Gastroesophageal sphincter (tissue), 4 donors: Measurements from ENCODE around the gene INAFM1. TPM values are rescaled to one million over a fixed set of nuclear protein-coding genes. Genes with fewer than 3 reads are reported as not detected.

Experiments
- ATAC-seq: fragments of 150-250 bp; one replicate; pipeline ENCODE4 v1.9.1; 2016; ENCODE audit warnings: mild to moderate bottlenecking, moderate library complexity
- H3K27ac ChIP-seq, 4 donors: fragments of 200-600 bp; sonication (generic) in 3 of 4; 1 replicate in 3 of 4; 2 replicates in 1 of 4; pipeline ENCODE4 v1.5.1; 2016 to 2019
- H3K27me3 ChIP-seq: fragments of 200-600 bp; sonication (generic); one replicate; pipeline ENCODE4 v1.5.1; 2019
- H3K36me3 ChIP-seq, 2 donors: fragments of 200-600 bp; sonication (generic); one replicate each; pipeline ENCODE4 v1.5.1; 2019; ENCODE audit warnings: control low read depth in 1 of 2
- H3K4me1 ChIP-seq, 3 donors: fragments of 200-600 bp; sonication (generic); 1 replicate in 2 of 3; 2 replicates in 1 of 3; pipeline ENCODE4 v1.5.1; 2016 to 2019; ENCODE audit warnings: control low read depth in 2 of 3
- H3K4me3 ChIP-seq, 2 donors: fragments of 200-600 bp; sonication (generic); one replicate each; pipeline ENCODE4 v1.5.1; 2019; ENCODE audit warnings: mild to moderate bottlenecking in 1 of 2, moderate library complexity in 1 of 2
- H3K9me3 ChIP-seq, 3 donors: fragments of 200-600 bp; sonication (generic); one replicate each; pipeline ENCODE4 v1.5.1; 2017 to 2019; ENCODE audit warnings: control low read depth in 2 of 3
- CTCF ChIP-seq, 4 experiments: fragments of 200-600 bp in 2 of 4; fragments of 450-650 bp in 2 of 4; sonication (generic) in 1 of 4; IDR thresholded peaks; one replicate each; pipeline ENCODE4 v1.5.1; 2017 to 2019; ENCODE audit warnings: antibody characterized with exemption in 4 of 4, mild to moderate bottlenecking in 2 of 4, moderate library complexity in 2 of 4
- EP300 ChIP-seq: sonication (generic); formaldehyde crosslinking; IDR thresholded peaks from one replicate; pipeline ENCODE4 v1.6.1; 2017; ENCODE audit warnings: antibody characterized with exemption, mild to moderate bottlenecking
- POLR2A ChIP-seq, 2 donors: fragments of 450-650 bp; IDR thresholded peaks; one replicate each; pipeline ENCODE4 v1.6.1; 2017; ENCODE audit warnings: antibody characterized with exemption in 2 of 2, mild to moderate bottlenecking in 2 of 2, moderate library complexity in 1 of 2
- POLR2AphosphoS5 ChIP-seq: sonication (generic); formaldehyde crosslinking; IDR thresholded peaks from one replicate; pipeline ENCODE4 v1.6.1; 2017; ENCODE audit warnings: antibody characterized with exemption
- WGBS, 2 donors: methylation state at CpG; one replicate each; pipeline ENCODE4 v1.1.5; 2018; ENCODE audit warnings: low coverage in 1 of 2; 5-methylcytosine and 5-hydroxymethylcytosine counted together
- total RNA-seq, 4 donors: library from RNA; depleted of rRNA; stranded (reverse); fragments of >200 nt; gene quantifications; one replicate each; pipeline ENCODE4 v1.1.0, GENCODE V29; 2016

The INAFM1 gene
- total RNA-seq, 4 donors from 2014 or later = 5.0 to 14.7 (median 11.7) TPM

GRCh38 chr19:47228168-47228936 is 46.3 kb upstream of the INAFM1 start:
- Histone ChIP-seq H3K36me3 (peaks cover 0 to 8% of the 10 kb centered on the region in 2 donors), H3K27ac (peak overlapping the region; percentile 100), H3K9me3 (no peaks in the 10 kb centered on the region), H3K4me1 (peaks cover 0 to 75% (median 6%) of the 10 kb centered on the region in 3 donors), H3K27me3 (no peaks in the 10 kb centered on the region), H3K4me3 (peak overlapping the region; percentile 79 to 99)
- ATAC-seq = peak; percentile 4
- TF ChIP-seq EP300 = no peak
- peak in 1 of 2 donors; percentile 11 for TF ChIP-seq POLR2A (IDR thresholded peaks at IDR 0.05)
- no peak for TF ChIP-seq POLR2AphosphoS5
- no peak for TF ChIP-seq CTCF (IDR thresholded peaks at IDR 0.05)
- WGBS, 2 donors = 37 to 45% methylated on average over 2 to 5 of the region's 50 CpGs

DNA sequence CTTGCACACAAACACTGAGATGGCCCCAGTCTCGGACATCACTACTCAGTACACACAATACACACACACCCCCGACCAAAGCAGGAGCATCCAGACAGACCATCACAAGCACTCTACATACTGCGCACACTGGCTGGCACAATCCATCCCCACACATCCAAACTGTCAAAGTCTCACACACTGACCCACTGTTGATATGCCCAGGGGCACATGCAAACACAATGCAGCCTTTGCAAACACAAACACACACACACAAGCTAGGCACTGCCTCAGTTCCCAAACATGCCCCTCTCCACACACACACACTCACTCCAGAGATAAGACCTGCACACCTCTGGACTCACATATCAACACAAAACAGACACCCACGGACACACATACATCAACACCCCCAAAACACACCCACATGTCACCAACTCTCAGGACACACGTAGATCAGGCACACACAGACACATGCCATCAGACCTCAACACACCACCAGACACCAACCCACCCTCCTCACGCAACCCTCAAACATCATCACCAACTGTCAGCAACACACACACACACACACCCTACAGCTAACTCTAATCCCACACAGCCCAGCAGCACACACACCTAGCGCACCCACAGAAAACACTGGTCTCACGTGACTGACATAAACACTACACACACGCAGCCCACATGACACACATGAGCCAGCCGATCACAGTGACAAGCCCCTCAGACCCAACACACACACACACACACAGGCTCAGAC is 45.6 kb upstream of the INAFM1 start:
- Histone ChIP-seq H3K27ac (peak overlapping the region; percentile 100), H3K4me1 (peaks cover 0 to 75% (median 6%) of the 10 kb centered on the region in 3 donors)
- ATAC-seq = no peak

DNA sequence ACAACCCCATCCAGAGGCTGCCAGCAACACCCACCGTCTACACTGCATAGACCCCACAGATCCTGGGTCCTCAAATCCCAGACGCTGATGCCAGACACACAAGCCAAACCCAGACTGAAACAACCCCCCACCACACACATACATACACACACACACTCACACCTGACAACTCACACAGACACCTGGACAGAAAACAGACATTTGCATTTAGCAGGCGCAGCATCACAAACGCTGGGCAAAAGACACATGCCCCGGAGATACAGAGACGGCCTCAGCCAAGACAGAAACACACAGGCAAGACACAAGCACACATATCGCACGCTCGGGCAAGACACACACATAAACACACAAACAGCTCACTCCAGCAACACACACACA is 45.0 kb upstream of the INAFM1 start:
- H3K4me3 ChIP-seq = peak overlapping the region; percentile 87 to 99
- WGBS, 2 donors = 8 to 20% methylated on average over 1 to 2 of the region's 9 CpGs
- no peaks in the 10 kb centered on the region for H3K36me3 ChIP-seq
- TF ChIP-seq EP300 (no peak), POLR2AphosphoS5 (no peak), POLR2A (IDR thresholded peaks at IDR 0.05) (no peak), CTCF (IDR thresholded peaks at IDR 0.05) (no peak)
- H3K9me3 ChIP-seq = no peaks in the 10 kb centered on the region
- ATAC-seq = no peak
- H3K27me3 ChIP-seq = no peaks in the 10 kb centered on the region
- peaks cover 0 to 75% (median 6%) of the 10 kb centered on the region in 3 donors for H3K4me1 ChIP-seq
- H3K27ac ChIP-seq = peak overlapping the region; percentile 93 to 100 (median 100)

More for the DNA sequence above, 45.6 kb upstream of the INAFM1 start:
- TF ChIP-seq CTCF (IDR thresholded peaks at IDR 0.05) (no peak), EP300 (no peak), POLR2A (IDR thresholded peaks at IDR 0.05) (no peak), POLR2AphosphoS5 (no peak)
- Histone ChIP-seq H3K9me3 (no peaks in the 10 kb centered on the region), H3K36me3 (peaks cover 0 to 2% of the 10 kb centered on the region in 2 donors), H3K4me3 (peak overlapping the region; percentile 87 to 99), H3K27me3 (no peaks in the 10 kb centered on the region)
- WGBS, 2 donors = 5 to 12% methylated on average over 3 to 8 of the region's 10 CpGs

- Histone ChIP-seq H3K4me1 (peaks cover 0 to 72% (median 6%) of the 10 kb centered on the region in 3 donors), H3K27ac (peak overlapping the region; percentile 93 to 100 (median 100)), H3K4me3 (peak overlapping the region; percentile 87 to 99), H3K27me3 (no peaks in the 10 kb centered on the region), H3K9me3 (no peaks in the 10 kb centered on the region), H3K36me3 (no peaks in the 10 kb centered on the region)
- no peak for TF ChIP-seq EP300
- no peak for TF ChIP-seq POLR2AphosphoS5
- no peak for TF ChIP-seq POLR2A (IDR thresholded peaks at IDR 0.05)
- peak in 3 of 4 experiments; percentile 81 to 93 (median 91) for TF ChIP-seq CTCF (IDR thresholded peaks at IDR 0.05)
- ATAC-seq = peak; percentile 3
- WGBS, 2 donors = no CpG with 5 or more reads among the region's 84 CpGs
Observed at GRCh38 chr19:47230054-47230920, 44.4 kb upstream of the INAFM1 start.
